Left forelimb (tissue), 1 donor: ENCODE measurements around the gene SLC11A1.
A peak's percentile ranks its signal among the peaks of the same experiment; 100 is the strongest.

Source experiments
- DNase-seq: peaks from one replicate; pipeline ENCODE4 v3.0.0-alpha.2; 2018; ENCODE audit warnings: low spot score

SLC11A1 gene

DNA sequence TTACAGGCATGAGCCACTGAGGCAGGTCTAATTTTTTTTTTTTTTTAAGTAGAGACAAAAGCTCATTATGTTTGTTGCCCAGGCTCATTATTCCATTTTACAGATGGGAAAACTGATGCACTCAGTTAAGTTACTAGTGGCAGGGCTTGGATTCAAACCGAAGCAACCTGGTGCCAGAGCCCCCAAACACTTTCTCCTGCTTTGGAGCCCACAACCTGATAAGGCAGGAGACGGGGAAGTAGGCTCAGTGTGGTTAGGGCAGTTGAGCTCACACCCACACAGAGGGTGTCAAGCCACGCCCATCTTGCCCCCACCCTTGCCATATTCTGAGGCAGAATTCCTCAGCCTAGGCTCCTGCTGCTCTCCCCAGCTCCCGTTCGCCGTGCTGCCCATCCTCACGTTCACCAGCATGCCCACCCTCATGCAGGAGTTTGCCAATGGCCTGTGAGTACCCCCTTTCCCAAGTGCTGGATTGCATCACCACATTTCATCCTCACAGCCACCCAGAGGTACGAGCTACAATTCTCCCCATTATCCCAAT lies 11.7 kb downstream of the SLC11A1 start:
- DNase-seq = no peak

- no peak for DNase-seq
Measured at GRCh38 chr2:218394298-218395089, 12.4 kb downstream of the SLC11A1 start.

DNA sequence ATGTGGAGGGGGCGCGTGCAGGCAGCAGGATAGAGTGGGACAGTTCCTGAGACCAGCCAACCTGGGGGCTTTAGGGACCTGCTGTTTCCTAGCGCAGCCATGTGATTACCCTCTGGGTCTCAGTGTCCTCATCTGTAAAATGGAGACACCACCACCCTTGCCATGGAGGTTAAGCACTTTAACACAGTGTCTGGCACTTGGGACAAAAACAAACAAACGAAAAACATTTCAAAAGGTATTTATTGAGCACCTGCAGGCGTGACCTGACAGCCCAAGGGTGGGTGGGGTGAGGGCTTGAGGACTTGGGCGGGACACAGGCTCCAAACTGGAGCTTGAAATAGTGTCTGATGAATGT lies 13.0 kb downstream of the SLC11A1 start:
- no peak for DNase-seq

DNA sequence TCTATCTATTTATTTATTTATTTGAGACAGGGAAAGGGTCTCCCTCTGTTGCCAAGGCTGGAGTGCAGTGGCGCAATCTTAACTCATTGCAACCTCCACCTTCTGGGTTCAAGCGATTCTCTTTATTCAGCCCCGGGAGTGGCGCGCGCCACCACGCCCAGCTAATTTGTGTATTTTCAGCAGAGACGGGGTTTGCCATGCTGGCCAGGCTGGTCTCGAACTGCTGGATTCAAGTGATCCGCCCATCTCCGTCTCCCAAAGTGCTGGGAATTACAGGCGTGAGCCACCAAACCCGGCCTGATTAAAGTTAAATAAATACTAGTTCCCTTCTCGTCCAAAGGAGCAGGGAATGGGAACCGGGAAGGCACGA lies 13.4 kb downstream of the SLC11A1 start:
- no peak for DNase-seq

DNA sequence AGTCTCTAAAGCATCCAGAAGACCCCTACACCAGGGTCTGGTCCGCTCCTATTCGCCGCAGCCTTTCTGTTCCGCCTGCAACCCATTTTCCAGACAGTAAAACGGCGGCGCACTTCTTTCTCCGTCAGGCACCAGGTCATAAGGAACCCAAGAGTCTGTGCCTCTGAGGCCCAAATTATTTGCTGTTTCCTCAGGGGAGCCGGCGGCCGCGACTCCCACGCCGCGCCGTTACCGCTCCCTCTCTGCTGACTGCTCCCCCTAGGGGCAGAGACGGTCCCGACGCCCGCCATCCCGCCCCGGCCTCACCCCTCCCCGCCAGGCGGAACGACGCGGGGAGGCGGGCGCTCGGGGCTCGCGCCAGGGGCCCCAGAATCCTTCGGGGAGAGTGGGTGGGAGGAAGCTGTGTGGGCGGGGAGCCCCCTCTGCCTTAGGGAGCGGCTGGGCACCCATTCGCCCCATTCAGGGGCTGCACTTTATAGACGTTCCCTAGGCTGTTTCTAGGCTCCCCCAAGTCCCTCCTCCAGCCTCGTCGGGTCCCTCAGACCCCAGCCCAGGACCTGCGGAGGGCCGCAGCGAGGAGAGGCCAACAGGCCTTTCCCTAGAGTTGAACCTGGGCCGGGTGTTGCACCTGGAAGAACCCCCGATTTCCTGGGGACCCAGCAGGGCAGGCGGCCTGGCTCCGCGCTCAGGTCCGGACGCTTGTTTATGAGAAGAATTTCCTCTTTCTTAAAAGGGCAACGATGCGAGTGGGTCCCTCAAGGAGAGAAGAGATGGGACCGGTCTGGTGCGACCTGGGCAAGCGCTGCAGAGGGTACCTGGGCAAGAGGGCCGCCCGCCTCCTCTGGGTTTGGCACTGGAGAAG lies 14.0 kb downstream of the SLC11A1 start:
- peak; percentile 98 for DNase-seq

DNA sequence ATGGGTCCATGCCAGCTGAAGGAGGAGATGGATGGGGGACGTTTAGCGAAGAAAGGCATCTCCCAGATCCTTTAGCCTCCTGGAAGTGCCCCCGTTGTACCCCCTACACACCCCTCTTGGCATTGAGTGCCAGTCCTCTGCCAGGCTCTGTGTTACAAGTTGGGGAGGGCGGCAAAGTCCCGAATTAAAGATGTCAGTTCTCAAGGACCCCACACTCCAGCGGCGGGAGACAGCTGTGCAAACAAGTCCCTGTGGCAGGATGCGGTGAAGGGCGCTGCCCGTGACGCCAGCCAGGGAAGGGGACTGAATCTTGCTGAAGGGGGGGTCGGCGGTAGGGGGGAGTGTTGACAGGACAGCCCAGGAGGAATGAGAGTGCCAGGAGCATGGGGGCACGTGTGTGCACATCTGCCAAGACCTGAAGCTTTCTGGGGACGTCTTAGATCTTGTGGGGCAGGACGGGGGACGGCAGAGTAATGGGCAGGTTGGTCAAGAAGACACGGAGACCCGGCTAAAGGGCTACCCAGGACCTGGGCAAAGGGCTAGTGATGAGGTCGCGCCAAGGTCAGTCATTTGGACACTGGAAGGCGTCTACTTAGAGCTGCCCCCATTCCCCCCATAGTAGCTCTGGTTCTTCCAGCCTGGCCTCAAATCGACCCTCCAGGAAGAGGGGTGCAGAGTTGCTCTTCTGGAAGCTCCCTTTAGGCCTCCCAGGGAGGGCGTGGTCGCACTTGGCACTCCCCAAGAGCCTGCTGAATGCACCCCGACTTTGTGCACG lies 14.8 kb downstream of the SLC11A1 start:
- no peak for DNase-seq

GRCh38 chr2:218397463-218397819 lies 15.4 kb downstream of the SLC11A1 start:
- no peak for DNase-seq

DNA sequence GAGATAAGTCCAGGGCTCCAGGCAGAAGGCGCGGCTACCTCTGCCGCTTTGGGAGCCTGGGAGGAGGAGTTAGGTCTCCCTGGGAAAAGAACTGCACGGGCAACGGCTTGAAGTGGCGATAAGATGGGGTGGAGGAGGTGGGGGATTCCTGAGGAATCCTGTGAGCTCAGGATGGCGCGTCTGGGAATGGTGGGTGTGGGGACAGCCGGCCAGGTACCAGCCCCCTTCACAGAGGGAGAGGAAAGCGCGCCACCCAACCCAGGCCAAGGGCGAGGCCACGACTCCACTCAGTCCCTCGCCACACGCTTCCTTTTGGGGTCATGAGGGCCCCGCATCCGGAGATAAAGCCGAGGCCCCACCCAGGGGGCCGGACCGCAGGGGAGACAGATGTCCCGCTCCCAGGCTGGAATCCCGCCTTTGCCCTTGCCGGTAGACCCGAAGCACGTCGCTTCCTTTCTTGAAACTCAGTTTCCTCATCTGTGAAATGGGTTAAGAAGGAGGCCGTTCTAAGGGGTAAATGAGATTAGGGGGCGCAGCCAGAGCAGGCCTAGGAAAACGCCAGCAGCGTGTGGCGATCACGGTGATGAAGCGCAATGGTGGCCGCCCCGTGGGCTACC lies 15.9 kb downstream of the SLC11A1 start:
- no peak for DNase-seq

GRCh38 chr2:218398437-218399390 lies 16.6 kb downstream of the SLC11A1 start:
- DNase-seq = peak; percentile 93

- DNase-seq = peak; percentile 98
Measured at GRCh38 chr2:218399391-218400166, 17.5 kb downstream of the SLC11A1 start, which contains the start of gene CTDSP1. Gene CTDSP1, plus strand, starts transcription at chr2:218399868. Its CDS starts 223 bp downstream, at chr2:218400091.

- no peak for DNase-seq
Measured at GRCh38 chr2:218400167-218400929, 18.3 kb downstream of the SLC11A1 start.

GRCh38 chr2:218400930-218401881 lies 19.1 kb downstream of the SLC11A1 start:
- no peak for DNase-seq

DNA sequence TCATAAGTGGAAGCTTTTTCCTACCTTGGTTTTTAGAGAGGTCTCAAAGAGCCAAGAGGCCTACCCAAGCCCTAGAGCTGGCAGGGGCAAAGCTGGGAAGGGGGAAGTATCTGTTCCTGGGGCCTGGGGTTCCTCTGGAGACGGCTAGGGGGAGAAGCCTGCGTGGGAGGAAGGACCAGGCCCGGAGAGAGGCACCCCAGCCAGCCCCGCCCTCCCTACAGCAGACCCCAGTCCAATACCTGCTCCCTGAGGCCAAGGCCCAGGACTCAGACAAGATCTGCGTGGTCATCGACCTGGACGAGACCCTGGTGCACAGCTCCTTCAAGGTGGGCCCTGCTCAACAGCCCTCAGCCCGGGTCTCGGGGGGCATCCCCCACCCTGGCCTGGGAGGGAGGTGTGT lies 19.8 kb downstream of the SLC11A1 start:
- DNase-seq = no peak

DNA sequence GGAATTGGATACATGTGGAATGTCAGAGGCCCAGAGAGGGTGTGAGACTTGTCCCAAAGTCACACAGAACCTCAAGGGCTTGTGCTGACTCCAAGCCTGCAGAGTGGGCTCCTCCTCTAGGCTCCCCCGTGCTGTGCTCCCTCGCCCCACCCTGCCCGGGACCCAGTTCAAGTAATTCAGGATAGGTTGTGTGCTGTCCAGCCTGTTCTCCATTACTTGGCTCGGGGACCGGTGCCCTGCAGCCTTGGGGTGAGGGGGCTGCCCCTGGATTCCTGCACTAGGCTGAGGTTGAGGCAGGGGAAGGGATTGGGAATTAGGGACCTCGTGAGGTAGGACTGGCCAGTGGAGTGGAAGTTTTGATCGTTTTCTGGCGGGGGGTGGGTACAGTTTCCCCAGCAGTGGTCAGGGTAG lies 20.4 kb downstream of the SLC11A1 start:
- no peak for DNase-seq

- no peak for DNase-seq
Measured at GRCh38 chr2:218402911-218403411, 20.9 kb downstream of the SLC11A1 start.

GRCh38 chr2:218403810-218404209 lies 21.7 kb downstream of the SLC11A1 start:
- DNase-seq = no peak

DNA sequence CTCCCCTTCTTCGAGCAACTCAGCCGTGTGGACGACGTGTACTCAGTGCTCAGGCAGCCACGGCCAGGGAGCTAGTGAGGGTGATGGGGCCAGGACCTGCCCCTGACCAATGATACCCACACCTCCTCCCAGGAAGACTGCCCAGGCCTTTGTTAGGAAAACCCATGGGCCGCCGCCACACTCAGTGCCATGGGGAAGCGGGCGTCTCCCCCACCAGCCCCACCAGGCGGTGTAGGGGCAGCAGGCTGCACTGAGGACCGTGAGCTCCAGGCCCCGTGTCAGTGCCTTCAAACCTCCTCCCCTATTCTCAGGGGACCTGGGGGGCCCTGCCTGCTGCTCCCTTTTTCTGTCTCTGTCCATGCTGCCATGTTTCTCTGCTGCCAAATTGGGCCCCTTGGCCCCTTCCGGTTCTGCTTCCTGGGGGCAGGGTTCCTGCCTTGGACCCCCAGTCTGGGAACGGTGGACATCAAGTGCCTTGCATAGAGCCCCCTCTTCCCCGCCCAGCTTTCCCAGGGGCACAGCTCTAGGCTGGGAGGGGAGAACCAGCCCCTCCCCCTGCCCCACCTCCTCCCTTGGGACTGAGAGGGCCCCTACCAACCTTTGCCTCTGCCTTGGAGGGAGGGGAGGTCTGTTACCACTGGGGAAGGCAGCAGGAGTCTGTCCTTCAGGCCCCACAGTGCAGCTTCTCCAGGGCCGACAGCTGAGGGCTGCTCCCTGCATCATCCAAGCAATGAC lies 22.4 kb downstream of the SLC11A1 start:
- DNase-seq = no peak
